Adrenal gland (tissue), 5 donors: ENCODE data around the gene PALM2AKAP2.

ENCODE experiments used
- CTCF ChIP-seq, 6 experiments: fragments of 450-650 bp in 4 of 6; fragments of 200-600 bp in 2 of 6; sonication (generic) in 1 of 6; IDR thresholded peaks; 1 replicate in 5 of 6; 2 replicates in 1 of 6; pipeline versions ENCODE4 v1.5.1 to v1.8.0; 2016 to 2021; ENCODE audit warnings: antibody characterized with exemption in 6 of 6, mild to moderate bottlenecking in 2 of 6, moderate library complexity in 1 of 6
- POLR2A ChIP-seq, 2 donors: fragments of 450-650 bp; IDR thresholded peaks; one replicate each; pipeline ENCODE4 v1.6.1; 2017; ENCODE audit warnings: antibody characterized with exemption in 2 of 2, mild to moderate bottlenecking in 2 of 2, moderate library complexity in 1 of 2
- donor health status: DM: no; HTN: no; CAD: no.

- TF ChIP-seq CTCF (IDR thresholded peaks at IDR 0.05) (no peak), POLR2A (IDR thresholded peaks at IDR 0.05) (no peak)
Measured at GRCh38 chr9:109781541-109782197, 1.7 kb downstream of the PALM2AKAP2 start.
